Activated CD4-positive, alpha-beta T cell treated with anti-CD3 and anti-CD28 coated beads, Interleukin-2, Interleukin-6, amounts not matched to agents 100 ng/mL and 50 ng/mL, durations not matched to agents 16 hours and 8 hours (primary cell): Measurements from ENCODE around the gene LDLRAP1.

Experiments used
- DNase-seq: peaks from one replicate; pipeline ENCODE4 v3.0.0-alpha.2; 2020

Gene LDLRAP1

DNA sequence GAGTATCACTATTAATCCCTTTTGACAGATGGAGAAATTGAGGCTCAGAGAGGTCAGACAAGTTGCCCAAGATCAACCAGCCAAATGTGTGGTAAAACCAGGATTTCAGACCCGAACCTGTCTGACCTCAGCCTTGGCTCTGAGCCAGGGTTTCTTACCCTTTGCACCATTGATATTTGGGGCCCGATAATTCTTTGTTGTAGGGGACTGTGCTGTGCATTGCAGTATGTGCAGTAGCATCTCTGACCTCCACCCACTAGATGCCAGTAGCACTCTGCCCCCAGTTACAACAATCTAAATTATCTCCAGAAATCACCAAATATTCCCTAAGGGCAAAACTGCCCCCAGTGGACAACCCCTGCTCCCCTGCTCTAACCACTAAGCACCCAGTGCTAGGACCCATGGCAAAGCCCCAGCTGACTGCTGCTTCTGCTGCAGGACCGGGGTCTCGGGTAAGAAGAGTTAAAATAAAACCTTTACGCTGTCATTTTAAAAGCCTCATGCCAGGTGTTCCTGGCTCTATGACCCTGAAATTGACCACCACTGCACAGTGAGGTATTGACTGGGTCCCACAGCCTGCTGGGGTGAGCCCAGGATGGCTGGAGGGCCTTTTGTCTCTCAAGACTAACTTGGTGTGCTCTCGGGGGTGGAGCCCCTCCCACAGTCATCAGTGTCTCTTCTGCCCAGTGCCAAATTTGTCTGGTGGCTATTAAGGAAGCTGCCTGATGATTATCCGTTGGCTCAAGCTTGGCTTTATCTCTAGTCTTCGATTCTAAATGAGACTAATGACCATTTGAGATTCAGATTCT lies 67.6 kb downstream of the LDLRAP1 start:
- no peak for DNase-seq

- no peak for DNase-seq
Observed at GRCh38 chr1:25611843-25612242, 68.4 kb downstream of the LDLRAP1 start.

- DNase-seq, result no peak
Observed at GRCh38 chr1:25612421-25612820, 69.0 kb downstream of the LDLRAP1 start.

- DNase-seq, result no peak
Observed at GRCh38 chr1:25613091-25613490, 69.7 kb downstream of the LDLRAP1 start.

GRCh38 chr1:25614501-25615171 lies 71.2 kb downstream of the LDLRAP1 start:
- DNase-seq, result no peak

DNA sequence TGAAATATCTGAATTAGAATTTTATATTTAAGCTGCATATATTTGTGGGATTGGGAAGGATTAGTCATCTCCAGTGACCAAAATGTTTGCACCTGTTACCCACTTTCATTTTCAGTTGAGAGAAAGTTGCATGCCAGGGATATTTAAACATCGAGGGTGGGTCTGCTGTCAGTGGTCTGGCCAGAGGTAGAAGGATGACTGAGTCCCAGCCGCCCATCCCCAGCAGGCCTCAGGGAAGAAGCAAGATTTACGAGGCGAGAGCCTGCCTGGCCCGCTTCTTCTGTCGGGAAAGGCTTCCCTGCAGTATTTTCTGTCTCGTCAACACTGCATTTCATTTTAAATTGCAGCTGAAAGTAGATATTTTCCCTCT lies 71.8 kb downstream of the LDLRAP1 start:
- DNase-seq, result no peak

DNA sequence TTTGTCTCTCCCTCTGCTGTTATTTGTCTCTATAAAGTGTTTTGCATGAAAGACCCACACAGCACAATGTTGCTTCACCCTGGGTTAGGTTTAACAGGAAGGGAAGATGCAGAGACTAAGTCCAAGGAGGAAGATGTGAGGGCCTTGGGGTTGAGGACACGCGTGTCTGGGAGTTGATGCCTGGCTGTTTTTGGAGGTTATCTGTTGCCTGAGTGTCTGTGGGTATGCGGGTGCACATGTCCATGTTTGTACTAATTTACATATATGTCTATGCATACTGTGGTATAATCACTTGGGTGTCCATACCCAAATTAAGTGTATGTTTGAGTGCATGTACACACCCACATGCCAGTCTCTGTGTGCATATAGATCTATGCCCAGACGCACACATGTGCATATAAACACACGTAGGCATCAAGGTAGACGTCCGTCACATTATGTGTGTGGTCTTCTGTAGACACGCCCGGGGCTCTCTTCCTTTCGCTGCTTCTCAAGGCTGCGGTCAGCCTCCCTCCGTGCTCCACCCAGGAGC lies 72.2 kb downstream of the LDLRAP1 start:
- no peak for DNase-seq

DNA sequence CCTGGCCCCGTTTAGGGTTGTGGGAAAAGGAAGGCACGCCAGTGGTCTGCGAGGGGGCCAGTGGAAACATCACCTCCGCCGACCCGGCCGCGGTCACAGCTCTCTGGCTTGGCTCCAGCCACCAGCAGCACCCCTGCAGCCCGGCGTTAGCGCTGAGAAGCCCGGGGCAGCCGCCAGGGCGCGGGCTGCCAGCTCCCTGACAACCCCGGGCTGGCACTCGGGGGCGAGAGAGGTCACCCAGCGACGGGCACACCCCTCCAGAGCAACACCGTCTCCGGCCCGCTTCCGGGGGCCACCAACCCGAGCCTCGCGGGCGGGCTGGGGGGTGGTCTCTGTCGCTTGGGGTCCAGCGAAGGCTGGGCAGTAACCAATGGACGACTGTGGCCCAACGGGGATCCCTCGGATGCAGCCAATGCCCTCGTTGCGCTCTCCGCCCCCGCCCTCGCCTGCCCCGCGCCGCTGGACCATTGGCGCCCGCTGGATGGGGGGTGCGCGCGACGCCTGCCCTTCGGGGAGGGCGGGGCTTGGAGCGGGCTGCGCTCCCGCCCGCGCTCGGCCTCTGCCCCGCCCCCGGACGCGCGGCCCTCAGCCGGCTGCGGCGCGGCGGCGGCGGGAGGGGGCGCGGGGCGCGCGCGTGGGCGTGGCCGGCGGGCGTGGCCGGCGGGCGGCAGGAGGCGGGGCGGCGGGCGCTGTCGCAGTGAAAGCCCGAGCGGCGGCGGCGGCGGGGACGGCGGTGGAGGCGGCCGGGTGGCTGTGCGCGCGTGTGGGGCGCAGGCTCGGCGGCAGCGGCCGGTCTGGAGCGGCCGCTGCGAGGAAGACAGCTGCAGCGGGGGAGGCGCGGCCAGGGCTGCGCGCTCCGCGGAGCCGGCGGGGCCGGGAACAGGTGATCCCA lies 72.9 kb downstream of the LDLRAP1 start, which contains the start of gene MAN1C1:
Gene MAN1C1 (plus strand): TSS at position 697 of the 892 bp plus-strand sequence. CDS start 1,007 bp downstream, outside the sequence.
- peak; percentile 74 for DNase-seq

GRCh38 chr1:25616987-25617624 lies 73.7 kb downstream of the LDLRAP1 start:
- no peak for DNase-seq

DNA sequence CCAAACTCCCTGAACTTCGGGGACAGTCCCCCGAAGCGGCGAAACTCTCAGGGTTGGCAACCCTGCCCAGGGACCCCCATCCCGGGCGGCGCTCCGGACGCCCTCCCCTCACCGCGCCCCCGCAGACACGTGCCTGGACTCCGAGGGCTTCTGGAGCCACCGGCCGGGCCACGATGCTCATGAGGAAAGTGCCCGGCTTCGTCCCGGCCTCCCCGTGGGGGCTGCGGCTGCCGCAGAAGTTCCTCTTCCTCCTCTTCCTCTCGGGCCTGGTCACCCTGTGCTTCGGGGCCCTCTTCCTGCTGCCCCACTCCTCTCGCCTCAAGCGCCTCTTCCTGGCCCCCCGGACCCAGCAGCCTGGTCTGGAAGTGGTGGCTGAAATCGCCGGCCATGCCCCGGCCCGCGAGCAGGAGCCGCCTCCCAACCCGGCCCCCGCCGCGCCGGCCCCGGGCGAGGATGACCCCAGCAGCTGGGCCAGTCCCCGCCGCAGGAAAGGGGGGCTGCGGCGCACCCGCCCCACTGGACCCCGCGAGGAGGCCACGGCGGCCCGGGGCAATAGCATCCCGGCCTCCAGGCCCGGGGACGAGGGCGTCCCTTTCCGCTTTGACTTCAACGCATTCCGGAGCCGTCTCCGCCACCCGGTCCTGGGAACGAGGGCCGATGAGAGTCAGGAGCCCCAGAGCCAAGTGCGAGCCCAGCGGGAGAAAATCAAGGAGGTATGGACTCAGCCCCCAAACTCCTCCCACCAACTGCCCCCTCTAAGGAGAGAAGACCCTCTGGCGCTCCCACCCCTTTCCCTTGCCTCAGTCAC lies 74.4 kb downstream of the LDLRAP1 start:
- DNase-seq, result no peak

DNA sequence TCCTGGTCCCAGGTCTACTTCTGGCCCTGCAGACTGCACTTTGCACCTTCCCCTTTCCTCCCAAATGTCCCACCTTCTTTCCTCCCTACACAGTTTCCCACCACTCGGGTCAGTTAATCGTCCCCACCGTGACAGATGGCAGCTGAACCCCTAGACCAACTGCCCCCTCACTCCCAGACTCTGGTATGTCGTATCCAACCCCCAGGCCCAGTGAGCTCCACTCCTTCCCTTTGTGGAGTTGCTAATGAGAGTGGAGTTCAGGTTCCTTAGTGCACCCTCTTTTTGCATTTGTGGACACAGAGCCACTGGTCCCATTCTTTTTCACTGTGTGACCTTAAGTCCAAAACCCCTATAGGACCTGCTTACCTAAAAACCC lies 75.0 kb downstream of the LDLRAP1 start:
- no peak for DNase-seq
